Skeletal muscle satellite cell (primary cell): ENCODE data around the gene SLC44A2.
"Not testable (repeated sequence)": the region's sequence is repeated elsewhere in the genome, so short reads cannot be mapped to it uniquely, and the experiment has no call there.

Experiments used
- H3K27me3 ChIP-seq: 2 replicates; pipeline ENCODE4 v1.7.0; 2013; ENCODE audit warnings: low read length; ENCODE audit not compliant: control insufficient read depth, insufficient read depth
- H3K36me3 ChIP-seq: 2 replicates; pipeline ENCODE4 v1.7.0; 2013; ENCODE audit warnings: mild to moderate bottlenecking, control low read depth, low read length; ENCODE audit not compliant: insufficient read depth
- H3K4me1 ChIP-seq: 2 replicates; pipeline ENCODE4 v1.7.0; 2013; ENCODE audit warnings: low read length; ENCODE audit not compliant: control insufficient read depth, insufficient read depth
- H3K4me2 ChIP-seq: 2 replicates; pipeline ENCODE4 v1.7.0; 2013; ENCODE audit warnings: mild to moderate bottlenecking, low read length
- H3K4me3 ChIP-seq: 2 replicates; pipeline ENCODE4 v1.7.0; 2013; ENCODE audit warnings: low read length
- H3K9ac ChIP-seq: 2 replicates; pipeline ENCODE4 v1.7.0; 2013; ENCODE audit warnings: mild to moderate bottlenecking, low read depth, low read length, moderate library complexity
- H3K9me3 ChIP-seq: replicated peaks from 2 replicates; pipeline ENCODE4 v1.7.0; 2013; ENCODE audit warnings: mild to moderate bottlenecking, control low read depth, low read length

SLC44A2 gene

DNA sequence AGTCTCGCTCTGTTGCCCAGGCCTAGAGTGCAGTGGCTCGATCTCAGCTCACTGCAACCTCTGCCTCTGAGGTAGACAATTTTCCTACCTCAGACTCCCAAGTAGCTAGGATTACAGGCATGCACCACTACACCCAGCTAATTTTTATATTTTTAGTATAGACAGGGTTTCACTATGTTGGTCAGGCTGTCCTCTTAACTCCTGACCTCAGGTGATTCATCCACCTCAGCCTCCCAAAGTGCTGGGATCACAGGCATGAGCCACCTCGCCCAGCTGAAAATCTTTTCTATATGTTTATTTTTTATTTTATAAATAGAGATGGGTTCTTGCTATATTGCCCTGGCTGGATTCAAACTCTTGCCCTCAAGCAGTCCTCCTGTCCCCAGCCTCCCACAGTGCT lies 46.6 kb downstream of the SLC44A2 start:
- H3K27me3 ChIP-seq, H3K9me3 ChIP-seq, H3K4me2 ChIP-seq, H3K4me3 ChIP-seq, H3K9ac ChIP-seq: not testable (repeated sequence)
- Histone ChIP-seq H3K4me1 (peaks cover 23% of the 10 kb centered on the region), H3K36me3 (peaks cover 55% of the 10 kb centered on the region)

DNA sequence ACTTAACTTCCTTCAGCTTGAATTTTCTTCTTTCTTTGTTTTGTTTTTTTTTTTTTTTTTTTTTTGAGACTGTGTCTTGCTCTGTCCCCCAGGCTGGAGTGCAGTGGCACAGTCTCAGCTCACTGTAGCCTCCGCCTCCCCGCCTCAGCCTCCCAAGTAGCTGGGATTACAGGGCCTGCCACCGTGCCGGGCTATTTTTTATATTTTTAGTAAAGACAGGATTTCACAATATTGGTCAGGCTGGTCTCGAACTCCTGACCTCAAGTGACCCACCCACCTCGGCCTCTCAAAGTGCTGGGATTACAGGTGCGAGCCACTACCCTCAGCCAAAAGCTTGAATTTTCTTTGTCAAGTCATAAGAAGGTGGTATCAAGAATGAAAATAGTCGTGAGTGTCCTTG lies 49.9 kb downstream of the SLC44A2 start:
- peaks cover 80% of the 10 kb centered on the region for H3K36me3 ChIP-seq
- not testable (repeated sequence) for H3K9me3 ChIP-seq

DNA sequence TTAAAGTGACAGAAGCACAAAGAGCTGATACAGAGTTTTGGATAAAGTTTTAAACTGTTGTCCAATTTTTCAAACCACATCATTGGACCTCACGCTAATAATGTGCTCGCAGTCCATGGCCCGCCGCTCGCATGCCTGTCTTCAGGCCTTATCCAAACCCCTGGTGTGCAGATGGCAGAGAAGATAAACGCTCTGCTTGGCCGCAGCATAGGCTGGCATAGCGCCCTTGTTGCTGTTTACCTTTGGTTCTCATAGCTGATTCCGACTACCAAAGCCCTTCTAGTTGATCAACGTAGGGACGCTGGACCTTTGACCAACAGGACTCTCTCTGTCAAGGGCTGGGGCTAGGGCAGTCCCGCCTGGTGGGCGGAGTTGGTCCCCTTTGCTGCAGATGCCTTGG lies 52.4 kb downstream of the SLC44A2 start:
- no peak overlapping the region for H3K4me2 ChIP-seq

More for the DNA sequence above, 49.9 kb downstream of the SLC44A2 start:
- H3K4me3 ChIP-seq, H3K27me3 ChIP-seq, H3K9ac ChIP-seq, H3K4me2 ChIP-seq: not testable (repeated sequence)
- peaks cover 23% of the 10 kb centered on the region for H3K4me1 ChIP-seq

DNA sequence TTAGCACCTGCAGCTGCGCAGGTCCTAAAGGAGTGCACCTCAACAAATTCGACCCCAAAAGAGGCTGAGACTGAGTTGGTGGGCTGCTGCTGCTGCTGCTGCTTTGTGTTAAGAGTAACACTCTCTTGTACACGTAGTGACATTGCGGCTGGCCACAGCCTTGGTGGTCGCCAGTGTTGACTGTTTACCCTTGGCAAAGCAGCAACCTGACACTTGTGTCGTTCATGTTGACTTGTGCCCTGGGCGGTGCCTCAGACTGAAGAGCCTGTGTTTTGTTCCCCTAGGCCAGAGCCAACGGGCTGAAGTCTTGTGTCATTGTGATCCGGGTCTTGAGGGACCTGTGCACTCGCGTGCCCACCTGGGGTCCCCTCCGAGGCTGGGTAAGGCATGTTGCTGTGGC lies 53.5 kb downstream of the SLC44A2 start:
- Histone ChIP-seq H3K9ac (no peak overlapping the region), H3K9me3 (no peaks in the 10 kb centered on the region), H3K4me1 (no peaks in the 10 kb centered on the region), H3K4me3 (no peak overlapping the region), H3K36me3 (peaks cover 85% of the 10 kb centered on the region), H3K4me2 (no peak overlapping the region), H3K27me3 (no peaks in the 10 kb centered on the region)

More for the DNA sequence above, 52.4 kb downstream of the SLC44A2 start:
- peaks cover 85% of the 10 kb centered on the region for H3K36me3 ChIP-seq
- no peak overlapping the region for H3K9ac ChIP-seq
- H3K9me3 ChIP-seq: no peaks in the 10 kb centered on the region
- peaks cover 2% of the 10 kb centered on the region for H3K4me1 ChIP-seq
- no peaks in the 10 kb centered on the region for H3K27me3 ChIP-seq
- H3K4me3 ChIP-seq: no peak overlapping the region

DNA sequence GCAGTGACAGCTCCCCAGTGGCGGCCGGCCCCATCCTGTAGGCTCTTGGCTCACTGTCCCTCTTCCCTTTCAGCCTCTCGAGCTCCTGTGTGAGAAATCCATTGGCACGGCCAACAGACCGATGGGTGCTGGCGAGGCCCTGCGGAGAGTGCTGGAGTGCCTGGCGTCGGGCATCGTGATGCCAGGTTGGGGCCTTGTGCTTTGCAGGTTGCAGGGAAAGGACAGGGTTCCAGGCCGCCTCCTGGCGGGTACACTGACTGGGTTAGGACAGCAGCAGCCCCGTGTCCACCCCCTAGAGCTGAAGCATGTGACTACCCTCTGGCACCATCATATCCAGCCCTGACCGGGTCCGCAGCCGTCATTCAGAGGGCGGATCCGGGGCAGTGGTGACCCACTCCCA lies 54.4 kb downstream of the SLC44A2 start:
- no peak overlapping the region for H3K9ac ChIP-seq
- H3K9me3 ChIP-seq: no peaks in the 10 kb centered on the region
- no peaks in the 10 kb centered on the region for H3K4me1 ChIP-seq
- H3K36me3 ChIP-seq: peaks cover 92% of the 10 kb centered on the region
- no peak overlapping the region for H3K4me3 ChIP-seq
- H3K4me2 ChIP-seq: no peak overlapping the region
- no peaks in the 10 kb centered on the region for H3K27me3 ChIP-seq

DNA sequence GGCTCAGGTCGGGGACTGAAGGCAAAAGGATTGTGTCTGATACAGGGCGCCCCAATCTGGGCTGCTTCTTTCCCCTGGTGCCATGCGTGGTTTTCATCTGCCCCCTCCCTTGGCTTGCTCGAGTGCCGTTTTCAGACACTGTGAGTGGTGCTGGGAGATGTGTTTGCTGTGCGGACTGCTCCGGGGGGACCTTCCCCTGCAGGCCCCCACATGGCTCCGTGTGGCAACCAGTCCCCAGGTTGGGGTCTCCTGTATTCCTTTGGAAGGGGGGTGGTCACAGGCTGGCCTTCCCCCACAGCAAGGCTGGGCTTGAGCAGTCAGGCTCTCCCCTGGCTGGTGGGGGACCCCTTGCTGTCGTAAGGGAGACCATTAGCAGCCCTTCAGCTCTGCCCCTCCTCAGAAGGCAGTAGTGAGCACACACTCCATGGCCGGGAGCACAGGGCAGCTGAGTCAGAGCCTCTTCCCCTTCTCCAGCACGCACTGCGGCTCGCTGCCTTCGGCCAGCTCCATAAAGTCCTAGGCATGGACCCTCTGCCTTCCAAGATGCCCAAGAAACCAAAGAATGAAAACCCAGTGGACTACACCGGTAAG lies 55.3 kb downstream of the SLC44A2 start:
- Histone ChIP-seq H3K4me3 (no peak overlapping the region), H3K9ac (no peak overlapping the region), H3K36me3 (peaks cover 93% of the 10 kb centered on the region), H3K9me3 (no peaks in the 10 kb centered on the region), H3K4me2 (no peak overlapping the region), H3K27me3 (no peaks in the 10 kb centered on the region), H3K4me1 (no peaks in the 10 kb centered on the region)

DNA sequence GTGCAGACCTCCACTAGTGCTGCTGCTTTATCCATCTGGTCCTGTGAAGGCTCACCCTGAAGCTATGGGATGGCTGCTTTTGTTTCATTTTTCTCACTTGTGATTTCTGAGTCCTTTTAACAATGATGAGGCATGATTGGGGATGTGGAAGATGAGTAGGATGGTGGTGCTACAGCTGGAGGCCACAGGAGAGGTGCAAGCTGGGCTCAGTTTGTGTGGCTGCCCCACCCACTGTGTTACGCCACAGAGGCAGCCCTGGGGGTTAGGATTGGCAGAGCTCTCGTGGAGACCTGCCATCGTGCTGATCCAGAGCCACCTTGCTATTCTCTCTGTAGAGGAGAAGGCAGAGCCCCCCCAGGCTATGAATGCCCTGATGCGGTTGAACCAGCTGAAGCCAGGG lies 56.3 kb downstream of the SLC44A2 start:
- no peak overlapping the region for H3K9ac ChIP-seq
- no peaks in the 10 kb centered on the region for H3K9me3 ChIP-seq
- H3K4me1 ChIP-seq: peaks cover 6% of the 10 kb centered on the region
- no peaks in the 10 kb centered on the region for H3K27me3 ChIP-seq
- no peak overlapping the region for H3K4me2 ChIP-seq
- H3K36me3 ChIP-seq: peaks cover 93% of the 10 kb centered on the region
- H3K4me3 ChIP-seq: no peak overlapping the region

DNA sequence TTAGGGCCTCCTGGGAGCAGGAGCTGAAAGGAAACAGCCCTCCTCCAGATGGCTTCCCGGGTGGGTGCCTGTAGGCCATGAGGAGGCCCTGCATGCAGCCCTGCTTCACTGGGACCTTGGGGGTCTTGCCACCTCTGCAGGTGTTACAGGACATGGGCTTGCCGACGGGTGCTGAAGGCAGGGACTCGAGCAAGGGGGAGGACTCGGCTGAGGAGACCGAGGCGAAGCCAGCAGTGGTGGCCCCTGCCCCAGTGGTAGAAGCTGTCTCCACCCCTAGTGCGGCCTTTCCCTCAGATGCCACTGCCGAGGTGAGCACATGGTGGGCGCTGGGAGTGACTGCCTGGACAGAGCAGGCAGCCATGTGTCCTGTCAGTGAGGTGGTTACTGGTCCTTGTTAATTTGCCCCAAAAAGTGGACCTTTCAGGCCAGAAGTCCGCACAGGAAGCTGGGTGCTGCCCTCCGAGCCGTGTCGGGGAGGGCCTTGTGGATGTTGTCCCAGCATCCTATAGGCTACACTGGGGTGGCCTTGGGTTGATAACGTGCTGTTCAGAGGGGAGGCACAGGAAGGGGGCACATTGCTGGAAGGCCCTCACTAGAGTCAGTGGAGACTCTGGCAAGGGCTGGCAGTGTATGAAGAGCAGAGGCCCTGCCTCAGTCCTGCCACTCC lies 57.2 kb downstream of the SLC44A2 start:
- H3K4me2 ChIP-seq: no peak overlapping the region

DNA sequence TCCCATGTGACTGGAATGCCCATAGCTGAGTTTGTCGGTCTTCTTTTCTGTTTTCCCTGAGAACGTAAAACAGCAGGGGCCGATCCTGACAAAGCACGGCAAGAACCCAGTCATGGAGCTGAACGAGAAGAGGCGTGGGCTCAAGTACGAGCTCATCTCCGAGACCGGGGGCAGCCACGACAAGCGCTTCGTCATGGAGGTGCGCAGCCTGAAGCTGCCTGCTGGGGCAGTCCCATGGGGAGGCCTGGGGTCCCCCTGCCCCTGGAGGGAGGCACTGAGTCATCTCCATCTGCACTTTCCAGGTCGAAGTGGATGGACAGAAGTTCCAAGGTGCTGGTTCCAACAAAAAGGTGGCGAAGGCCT lies 57.7 kb downstream of the SLC44A2 start:
- H3K4me2 ChIP-seq: no peak overlapping the region
- H3K4me3 ChIP-seq: no peak overlapping the region
- no peaks in the 10 kb centered on the region for H3K9me3 ChIP-seq
- H3K27me3 ChIP-seq: no peaks in the 10 kb centered on the region
- H3K36me3 ChIP-seq: peaks cover 87% of the 10 kb centered on the region
- no peak overlapping the region for H3K9ac ChIP-seq
- peaks cover 11% of the 10 kb centered on the region for H3K4me1 ChIP-seq

More for the DNA sequence above, 57.2 kb downstream of the SLC44A2 start:
- no peaks in the 10 kb centered on the region for H3K27me3 ChIP-seq
- peaks cover 11% of the 10 kb centered on the region for H3K4me1 ChIP-seq
- no peak overlapping the region for H3K4me3 ChIP-seq
- no peaks in the 10 kb centered on the region for H3K9me3 ChIP-seq
- H3K9ac ChIP-seq: no peak overlapping the region
- H3K36me3 ChIP-seq: peaks cover 87% of the 10 kb centered on the region

DNA sequence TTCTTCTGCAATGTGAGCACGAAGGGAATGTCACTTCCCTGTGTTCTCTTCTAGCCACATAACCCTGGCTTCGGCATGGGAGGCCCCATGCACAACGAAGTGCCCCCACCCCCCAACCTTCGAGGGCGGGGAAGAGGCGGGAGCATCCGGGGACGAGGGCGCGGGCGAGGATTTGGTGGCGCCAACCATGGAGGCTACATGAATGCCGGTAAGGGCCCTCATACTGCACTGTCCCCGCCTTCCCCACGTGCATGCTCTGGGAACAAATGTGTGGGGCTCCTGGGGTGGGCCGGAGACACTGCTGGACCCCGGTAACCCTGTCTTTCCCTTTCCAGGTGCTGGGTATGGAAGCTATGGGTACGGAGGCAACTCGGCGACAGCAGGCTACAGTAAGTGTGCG lies 58.2 kb downstream of the SLC44A2 start:
- H3K36me3 ChIP-seq: peaks cover 87% of the 10 kb centered on the region
- peaks cover 11% of the 10 kb centered on the region for H3K4me1 ChIP-seq
- no peaks in the 10 kb centered on the region for H3K9me3 ChIP-seq
- H3K27me3 ChIP-seq: no peaks in the 10 kb centered on the region
- no peak overlapping the region for H3K4me3 ChIP-seq
- no peak overlapping the region for H3K4me2 ChIP-seq
- no peak overlapping the region for H3K9ac ChIP-seq

DNA sequence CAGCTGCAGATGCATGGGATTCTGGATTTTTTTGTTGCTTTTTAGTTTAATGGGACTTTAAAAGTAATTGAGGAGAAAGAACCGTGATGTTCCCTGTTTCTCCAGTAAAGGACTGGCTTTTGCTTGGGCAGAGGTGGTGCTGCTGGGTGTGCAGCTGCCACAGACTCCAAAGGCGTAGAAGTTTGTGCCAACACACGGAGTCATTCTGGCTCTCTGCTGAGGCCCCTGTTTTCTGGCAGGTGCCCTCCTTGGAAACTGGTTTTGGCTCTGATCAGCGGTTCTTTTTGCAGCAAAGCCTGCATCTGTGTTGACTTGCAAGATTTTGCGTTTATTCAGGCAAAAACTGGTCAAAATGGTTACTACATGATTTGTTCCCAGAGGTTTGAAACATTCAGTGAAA lies 59.9 kb downstream of the SLC44A2 start:
- Histone ChIP-seq H3K4me2 (no peak overlapping the region), H3K4me3 (no peak overlapping the region), H3K27me3 (no peaks in the 10 kb centered on the region), H3K36me3 (peaks cover 86% of the 10 kb centered on the region), H3K4me1 (peaks cover 11% of the 10 kb centered on the region), H3K9me3 (no peaks in the 10 kb centered on the region), H3K9ac (no peak overlapping the region)

DNA sequence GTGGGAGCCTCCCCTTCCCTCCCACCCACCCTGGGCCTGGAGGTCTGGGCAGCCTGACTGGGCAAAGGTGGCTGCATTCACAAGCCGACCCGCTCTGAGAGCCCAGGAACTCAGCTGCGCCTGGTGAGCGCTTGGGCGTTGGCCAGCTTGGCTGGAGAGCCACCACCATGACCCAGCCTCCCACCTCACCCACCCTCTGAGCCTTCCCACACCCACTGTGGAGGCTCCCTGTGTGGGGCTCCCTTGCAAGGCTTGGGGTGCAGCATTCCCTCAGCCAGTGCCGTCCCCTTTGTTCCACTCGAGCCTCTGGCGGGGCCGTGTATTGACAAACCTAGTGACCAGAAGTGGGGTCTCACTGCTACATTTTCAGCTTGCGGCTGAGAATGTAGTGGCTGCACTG lies 60.8 kb downstream of the SLC44A2 start:
- Histone ChIP-seq H3K27me3 (no peaks in the 10 kb centered on the region), H3K9ac (peak overlapping the region; percentile 50), H3K36me3 (peaks cover 86% of the 10 kb centered on the region), H3K4me2 (peak overlapping the region; percentile 8), H3K4me1 (peaks cover 11% of the 10 kb centered on the region), H3K9me3 (no peaks in the 10 kb centered on the region), H3K4me3 (no peak overlapping the region)
